HPDE6-E6E7 (cell line): Measurements from ENCODE around the gene TRNAU1AP.
"Not testable (repeated sequence)": the region's sequence is repeated elsewhere in the genome, so short reads cannot be mapped to it uniquely, and the experiment has no call there.

ENCODE experiments used
- DNase-seq: peaks from one replicate; pipeline ENCODE4 v3.0.0; 2011; ENCODE audit warnings: missing footprints; ENCODE audit errors: extremely low spot score

Gene TRNAU1AP

GRCh38 chr1:28552758-28553663 is at the start of gene TRNAU1AP:
TSS of gene TRNAU1AP (plus strand) at chr1:28553085. CDS start at chr1:28553111, 26 bp downstream.
- peak; percentile 97 for DNase-seq

DNA sequence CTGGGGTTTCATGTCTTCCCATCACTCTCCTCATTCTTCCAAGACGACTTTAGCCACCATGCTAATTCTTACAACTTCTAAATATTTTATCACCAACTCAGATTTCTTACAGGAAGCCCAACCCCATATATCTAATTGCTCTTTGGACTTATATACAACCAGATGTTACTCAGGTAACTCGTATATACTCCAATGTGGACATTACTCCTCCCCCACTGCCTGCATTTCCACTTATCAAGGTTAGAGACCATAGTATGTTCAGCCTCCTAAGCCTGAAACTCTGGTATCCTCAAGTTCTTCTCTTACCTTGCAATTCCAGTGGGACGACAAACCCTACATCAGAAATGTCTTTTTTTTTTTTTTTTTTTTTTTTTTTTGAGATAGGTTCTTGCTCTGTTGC is 49.8 kb upstream of the TRNAU1AP start:
- DNase-seq = no peak

GRCh38 chr1:28505406-28506187 is 47.3 kb upstream of the TRNAU1AP start, which contains the start of gene RCC1:
TSS of gene RCC1 (plus strand) at chr1:28506043. CDS start at chr1:28529867, 23,824 bp downstream.
- peak; percentile 95 for DNase-seq

DNA sequence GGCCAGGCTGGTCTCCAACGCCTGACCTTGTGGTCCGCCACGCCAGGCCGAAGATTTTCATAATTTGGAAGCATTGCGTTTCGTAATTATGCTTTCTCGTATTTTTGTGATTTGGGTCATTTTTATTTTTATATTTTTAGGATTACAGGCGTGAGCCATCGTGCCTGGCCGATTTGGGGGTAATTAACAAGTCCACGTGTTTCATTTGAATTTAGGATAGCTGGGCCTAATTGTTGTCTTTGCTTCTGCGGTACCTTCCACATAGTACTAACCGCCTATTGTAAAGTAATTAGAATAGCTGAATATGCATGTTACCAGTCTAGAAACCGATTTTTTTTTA is 46.0 kb upstream of the TRNAU1AP start:
- DNase-seq = no peak

DNA sequence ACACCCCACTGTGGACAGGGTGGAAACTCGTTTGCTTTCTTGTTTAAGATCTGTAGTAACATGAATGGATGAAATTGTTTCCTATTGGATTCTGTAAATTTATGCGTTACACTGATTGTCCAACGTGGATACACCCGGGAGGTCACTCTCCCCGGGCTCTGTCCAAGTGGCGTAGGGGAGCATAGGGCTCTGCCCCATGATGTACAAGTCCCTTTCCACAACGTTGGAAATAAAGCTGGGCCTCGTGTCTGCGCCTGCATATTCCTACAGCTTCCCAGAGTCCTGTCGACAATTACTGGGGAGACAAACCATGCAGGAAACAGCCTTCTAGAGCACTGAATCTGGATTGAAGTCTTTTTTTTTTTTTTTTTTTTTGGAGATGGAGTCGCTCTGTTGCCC is 45.6 kb upstream of the TRNAU1AP start:
- DNase-seq = no peak

DNA sequence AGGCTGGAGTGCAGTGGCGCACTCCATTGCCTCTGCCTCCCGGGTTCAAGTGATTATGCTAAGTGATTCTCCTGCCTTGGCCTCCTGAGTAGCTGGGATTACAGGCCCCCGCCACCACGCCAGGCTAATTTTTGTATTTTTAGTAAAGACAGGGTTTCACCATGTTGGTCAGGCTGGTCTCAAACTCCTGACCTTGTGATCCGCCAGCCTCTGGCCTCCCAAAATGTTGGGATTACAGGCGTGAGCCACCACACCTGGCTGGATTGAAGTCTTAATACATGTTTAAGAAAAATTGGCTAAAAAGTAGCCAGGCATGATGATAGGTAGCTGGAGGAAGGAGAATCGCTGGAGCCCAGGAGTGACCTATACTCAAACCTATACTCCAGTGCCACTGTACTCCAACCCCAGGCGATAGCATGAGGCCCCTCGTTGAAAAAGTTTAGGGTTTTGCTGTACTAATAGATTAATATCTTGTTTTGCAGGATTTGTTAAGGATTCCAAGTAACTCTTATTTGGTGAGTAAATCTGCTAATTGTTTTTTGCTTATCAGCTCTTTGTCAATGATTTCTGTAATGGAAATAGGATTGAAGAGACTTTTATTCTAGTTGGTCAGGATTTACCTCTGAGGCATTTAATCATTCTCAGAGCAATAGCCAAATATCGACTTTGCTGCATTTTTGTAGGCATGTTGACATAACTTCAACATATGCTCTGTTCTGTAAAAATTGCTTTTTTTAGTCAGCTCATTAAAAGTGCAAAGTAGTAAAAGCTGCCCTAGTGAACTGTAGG is 45.0 kb upstream of the TRNAU1AP start:
- no peak for DNase-seq

DNA sequence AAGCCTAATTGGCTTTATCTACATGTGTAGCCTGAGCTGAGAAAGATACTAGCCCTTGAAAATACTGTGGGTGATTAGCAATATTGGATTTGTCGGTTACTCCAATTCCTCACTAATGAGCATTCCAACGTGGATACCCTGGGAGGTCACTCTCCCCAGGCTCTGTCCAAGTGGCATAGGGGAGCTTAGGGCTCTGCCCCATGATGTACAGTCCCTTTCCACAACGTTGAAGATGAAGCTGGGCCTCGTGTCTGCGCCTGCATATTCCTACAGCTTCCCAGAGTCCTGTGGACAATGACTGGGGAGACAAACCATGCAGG is 44.5 kb upstream of the TRNAU1AP start:
- DNase-seq = no peak

- DNase-seq = no peak
Observed at GRCh38 chr1:28509705-28510272, 43.1 kb upstream of the TRNAU1AP start.

DNA sequence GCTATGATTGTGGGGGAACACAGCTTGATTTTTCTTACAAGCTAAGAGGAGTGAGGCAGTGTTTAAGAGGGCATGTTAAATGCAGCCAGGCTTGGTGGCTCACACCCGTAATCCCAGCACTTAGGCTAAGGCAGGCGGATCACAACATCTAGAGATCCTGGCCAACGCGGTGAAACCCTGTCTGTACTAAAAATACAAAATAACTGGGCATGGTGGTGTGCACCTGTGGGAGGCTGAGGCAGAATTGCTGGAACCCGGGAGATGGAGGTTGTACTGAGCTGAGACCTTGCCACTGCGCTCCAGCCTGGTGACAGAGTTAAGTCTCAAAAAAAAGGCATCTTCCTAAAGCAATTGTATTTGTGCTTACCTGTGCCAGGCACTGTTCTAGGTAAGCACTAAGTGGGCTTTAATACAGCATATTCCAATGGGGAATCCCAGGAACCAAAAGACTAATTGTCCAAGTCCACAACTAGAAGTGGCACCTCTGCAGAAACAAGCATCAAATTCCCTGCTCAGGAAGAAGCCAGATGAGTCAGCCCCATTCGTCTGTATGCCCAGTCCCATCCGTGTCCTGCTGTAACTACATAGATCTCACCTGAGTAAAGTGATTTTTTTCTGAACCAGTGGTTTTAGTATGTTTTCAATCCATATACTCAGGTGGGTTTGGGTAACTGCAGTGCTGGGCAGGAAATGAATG is 42.5 kb upstream of the TRNAU1AP start:
- DNase-seq = no peak

DNA sequence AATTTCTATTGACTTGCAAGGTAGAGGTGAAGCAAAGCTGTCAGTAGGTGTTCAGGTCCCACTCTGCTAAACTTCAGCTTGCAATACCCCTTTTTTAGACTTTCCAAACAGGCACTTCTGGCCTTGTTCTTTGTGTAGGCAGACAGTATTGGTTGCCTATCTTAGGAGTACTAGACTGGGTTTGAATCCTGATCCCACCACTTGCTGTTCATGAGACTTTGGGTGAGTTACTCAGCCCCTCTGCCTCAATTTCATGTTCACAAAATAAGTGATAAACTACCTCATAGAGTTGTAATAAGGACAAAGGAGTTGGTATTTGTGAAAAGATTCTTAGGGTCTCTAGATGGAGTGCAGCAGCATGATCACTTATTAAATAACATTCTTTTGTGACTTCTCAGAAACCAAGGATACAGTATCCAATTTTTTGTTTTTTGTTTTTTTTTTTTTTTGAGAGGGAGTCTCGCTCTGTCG is 41.9 kb upstream of the TRNAU1AP start:
- DNase-seq = no peak

DNA sequence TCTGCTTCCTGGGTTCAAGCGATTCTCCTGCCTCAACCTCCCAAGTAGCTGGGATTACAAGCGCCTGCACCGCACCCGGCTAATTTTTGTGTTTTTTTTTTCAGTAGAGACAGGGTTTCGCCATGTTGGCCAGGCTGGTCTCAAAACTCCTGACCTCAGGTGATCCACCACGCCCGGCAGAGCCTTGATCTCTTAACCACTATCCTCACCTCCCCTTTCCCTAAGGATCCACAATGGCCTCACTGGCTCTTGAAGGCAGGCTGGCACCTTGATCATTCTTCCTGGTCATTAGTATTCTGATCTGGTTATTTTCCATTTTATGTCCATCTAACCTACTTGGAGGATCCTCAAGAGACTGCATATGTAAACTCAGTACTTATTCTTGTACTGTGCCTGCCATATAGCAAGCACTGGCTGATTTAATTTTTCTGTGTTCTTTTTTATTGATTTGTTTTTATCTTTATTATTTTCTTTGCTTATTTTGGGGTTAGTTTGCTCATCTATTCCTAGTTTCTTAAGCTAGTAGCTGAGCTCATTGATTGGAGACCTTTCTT is 40.8 kb upstream of the TRNAU1AP start:
- DNase-seq = no peak

- DNase-seq = not testable (repeated sequence)
Observed at GRCh38 chr1:28514445-28514933, 38.4 kb upstream of the TRNAU1AP start.

DNA sequence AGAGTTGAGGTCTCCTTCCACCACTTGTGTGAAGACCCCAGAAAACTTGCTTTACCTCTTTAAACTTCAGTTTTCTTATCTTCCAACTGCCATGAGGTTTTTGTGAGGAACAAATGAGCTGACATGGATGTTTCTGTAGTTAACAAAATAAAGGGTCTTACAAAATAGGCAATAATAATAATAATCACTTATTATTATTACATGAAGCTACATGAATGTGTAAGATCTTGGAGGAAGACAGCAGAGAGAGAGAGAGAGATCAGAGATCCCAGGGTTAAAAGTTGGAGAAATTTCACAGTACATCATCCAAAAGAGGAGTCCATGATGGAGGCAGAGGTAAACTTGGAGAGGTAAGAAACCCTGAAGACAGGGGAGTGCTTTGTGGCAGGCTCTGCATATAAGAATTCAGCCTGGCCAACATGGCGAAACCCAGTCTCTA is 36.3 kb upstream of the TRNAU1AP start:
- DNase-seq = no peak

DNA sequence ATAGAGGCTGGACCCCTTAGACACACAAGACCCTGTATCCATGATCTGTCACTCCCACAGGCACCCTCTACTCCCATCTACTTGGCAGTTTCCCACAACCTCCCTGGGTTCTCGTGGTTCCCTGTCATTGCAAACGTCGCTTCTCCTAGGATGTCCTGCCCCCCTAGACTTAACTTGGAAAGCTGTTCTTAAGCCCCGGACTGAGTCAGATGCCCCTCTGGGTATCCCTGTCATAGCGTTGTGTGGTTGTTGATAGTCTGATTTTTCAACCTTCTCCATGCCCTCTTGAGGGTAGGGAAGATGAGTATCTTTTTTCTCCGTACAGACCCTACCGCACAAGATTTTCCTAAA is 35.3 kb upstream of the TRNAU1AP start:
- DNase-seq = no peak

- DNase-seq = peak; percentile 88
Observed at GRCh38 chr1:28518000-28518744, 34.7 kb upstream of the TRNAU1AP start.

GRCh38 chr1:28518745-28519341 is 34.0 kb upstream of the TRNAU1AP start:
- no peak for DNase-seq

DNA sequence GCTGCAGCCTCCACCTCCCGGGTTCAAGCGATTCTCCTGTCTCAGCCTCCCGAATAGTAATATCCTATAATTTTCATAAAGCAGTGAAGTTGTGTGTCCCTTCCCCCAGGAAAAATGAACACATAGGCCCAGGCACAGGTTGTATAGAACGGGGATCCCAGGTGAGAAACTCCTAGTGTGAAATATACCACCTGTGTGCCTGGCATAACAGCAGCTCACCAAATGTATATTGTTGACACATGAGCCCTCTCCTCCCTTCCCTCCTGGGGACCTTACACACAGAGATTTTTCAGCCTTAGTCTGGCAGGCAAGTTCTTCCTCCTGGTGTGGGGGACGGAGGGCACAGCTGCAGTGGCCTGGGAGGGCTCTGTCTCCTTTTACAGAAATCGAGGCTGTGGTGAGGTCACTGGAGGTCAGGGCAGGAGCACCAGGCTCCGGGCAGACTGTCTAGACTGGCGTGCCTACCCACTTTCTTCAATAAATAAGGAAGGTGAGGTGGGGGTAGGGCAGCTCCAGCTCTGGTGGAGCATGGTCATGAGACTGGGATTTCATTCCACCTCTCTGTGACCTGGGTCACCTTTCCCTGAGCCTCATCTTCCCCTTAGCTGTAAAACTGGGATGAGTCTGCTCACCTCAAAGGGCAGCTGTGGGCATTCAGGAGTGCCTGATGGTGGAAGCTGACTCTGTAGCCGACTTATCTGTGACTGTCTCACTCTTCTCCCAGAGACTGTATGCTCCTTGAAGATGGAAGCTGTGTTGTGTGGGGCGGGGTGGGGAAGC is 32.7 kb upstream of the TRNAU1AP start:
- no peak for DNase-seq

DNA sequence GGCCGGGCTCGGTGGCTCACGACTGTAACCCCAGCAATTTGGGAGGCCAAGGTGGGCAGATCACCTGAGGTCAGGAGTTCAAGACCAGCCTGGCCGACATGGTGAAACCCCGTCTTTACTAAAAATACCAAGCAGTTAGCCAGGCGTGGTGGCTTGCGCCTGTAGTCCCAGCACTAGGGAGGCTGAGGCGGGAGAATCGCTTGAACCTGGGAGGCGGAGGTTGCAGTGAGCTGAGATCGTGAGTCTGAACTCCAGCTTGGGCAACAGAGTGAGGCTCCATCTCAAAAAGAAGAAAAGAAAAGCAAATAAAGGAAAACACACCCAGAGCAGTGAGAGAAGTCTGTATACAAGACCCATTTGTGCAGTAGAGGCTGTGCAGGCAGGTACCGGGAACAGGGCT is 32.1 kb upstream of the TRNAU1AP start:
- DNase-seq = not testable (repeated sequence)
